Measurements from ENCODE around the gene WDR7.

Gene WDR7

DNA sequence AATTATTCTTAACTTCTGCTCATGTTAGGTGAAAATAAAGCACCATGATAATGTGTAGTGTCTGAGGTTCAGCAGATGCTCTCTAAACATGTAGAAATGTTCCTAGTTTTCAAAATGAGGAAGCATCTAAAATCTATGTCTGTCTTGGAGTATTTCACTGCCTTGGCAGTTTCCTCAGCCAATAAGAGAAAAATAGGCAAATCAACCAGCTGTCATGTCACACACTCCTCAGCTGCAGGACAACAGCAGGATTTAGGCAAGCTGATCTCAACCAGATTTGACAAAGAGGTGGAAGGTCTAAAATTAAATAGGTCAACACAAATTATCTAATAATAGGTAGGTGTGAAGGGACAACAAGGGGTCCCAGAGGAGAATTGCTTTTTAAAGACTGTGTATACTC, 331.6 kb downstream of the WDR7 start:
- ChIA-PET POLR2A (no interaction called here), CTCF (no interaction called here)
- no peak for DNase-seq (ENCODE audit: extremely low spot score)
- TF ChIP-seq, protein P1, sequence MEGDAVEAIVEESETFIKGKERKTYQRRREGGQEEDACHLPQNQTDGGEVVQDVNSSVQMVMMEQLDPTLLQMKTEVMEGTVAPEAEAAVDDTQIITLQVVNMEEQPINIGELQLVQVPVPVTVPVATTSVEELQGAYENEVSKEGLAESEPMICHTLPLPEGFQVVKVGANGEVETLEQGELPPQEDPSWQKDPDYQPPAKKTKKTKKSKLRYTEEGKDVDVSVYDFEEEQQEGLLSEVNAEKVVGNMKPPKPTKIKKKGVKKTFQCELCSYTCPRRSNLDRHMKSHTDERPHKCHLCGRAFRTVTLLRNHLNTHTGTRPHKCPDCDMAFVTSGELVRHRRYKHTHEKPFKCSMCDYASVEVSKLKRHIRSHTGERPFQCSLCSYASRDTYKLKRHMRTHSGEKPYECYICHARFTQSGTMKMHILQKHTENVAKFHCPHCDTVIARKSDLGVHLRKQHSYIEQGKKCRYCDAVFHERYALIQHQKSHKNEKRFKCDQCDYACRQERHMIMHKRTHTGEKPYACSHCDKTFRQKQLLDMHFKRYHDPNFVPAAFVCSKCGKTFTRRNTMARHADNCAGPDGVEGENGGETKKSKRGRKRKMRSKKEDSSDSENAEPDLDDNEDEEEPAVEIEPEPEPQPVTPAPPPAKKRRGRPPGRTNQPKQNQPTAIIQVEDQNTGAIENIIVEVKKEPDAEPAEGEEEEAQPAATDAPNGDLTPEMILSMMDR (IDR thresholded peaks at IDR 0.05; ENCODE audit: control extremely low read depth, extremely low read depth, low read depth, missing control alignments): no peak

- POLR2A ChIA-PET: no interaction called here
- no peak for DNase-seq (ENCODE audit: extremely low spot score)
- CTCF ChIA-PET: no interaction called here
Measured at GRCh38 chr18:56983275-56983992, 332.3 kb downstream of the WDR7 start.

DNA sequence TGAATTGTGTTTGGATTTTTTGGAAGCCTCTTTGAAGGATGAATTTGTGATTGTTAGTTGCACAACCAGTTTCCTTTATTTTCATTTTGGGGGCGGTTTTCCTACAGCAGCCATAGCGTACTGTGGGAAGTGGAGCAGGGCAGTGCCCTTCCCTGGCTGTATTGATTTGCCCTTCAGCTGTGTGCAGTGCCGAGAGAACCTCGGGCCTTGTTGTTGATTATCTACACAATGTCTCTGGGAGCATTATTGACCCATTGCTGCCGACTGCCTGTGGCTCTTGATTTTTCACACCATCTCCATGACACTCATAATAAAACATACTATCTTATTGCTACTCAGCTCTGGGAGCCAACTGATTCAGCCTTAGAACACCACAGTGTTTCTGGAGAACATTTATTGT, 333.6 kb downstream of the WDR7 start:
- TF ChIP-seq, protein P1 (IDR thresholded peaks at IDR 0.05; ENCODE audit: control extremely low read depth, extremely low read depth, low read depth, missing control alignments): no peak
- no peak for DNase-seq (ENCODE audit: extremely low spot score)
- ChIA-PET POLR2A (no interaction called here), CTCF (interaction anchor here (0.9 to 1.3 kb wide), 2 partner anchors 16 to 17 kb away, joined by 3 read pairs; no protein-coding TSS in a partner anchor)

More at GRCh38 chr18:56983275-56983992, 332.3 kb downstream of the WDR7 start:
- TF ChIP-seq, protein P1 (IDR thresholded peaks at IDR 0.05; ENCODE audit: control extremely low read depth, extremely low read depth, low read depth, missing control alignments): no peak

DNA sequence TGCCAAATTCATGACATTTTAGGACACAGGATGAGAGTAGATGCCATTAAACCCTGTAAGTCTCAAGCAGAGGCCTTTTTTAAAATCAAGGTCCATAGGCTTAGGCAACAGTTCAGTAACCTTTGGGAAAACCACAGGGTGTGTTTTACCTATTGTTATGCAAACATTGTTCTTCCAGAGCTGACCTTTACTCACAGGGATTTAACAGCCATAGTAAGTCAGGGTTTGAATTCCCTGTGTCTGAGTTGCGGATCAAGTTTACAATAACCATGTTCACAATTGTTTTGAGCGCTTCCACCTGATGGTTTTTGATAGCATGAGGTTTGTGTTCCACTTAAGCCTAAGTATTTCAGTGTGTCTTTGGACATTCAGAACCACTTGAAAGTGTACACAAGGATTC, 335.7 kb downstream of the WDR7 start:
- POLR2A ChIA-PET: no interaction called here
- CTCF ChIA-PET: interaction anchor here (1.5 to 1.6 kb wide), 2 partner anchors 12 to 14 kb away, joined by 3 to 5 read pairs; no protein-coding TSS in a partner anchor
- TF ChIP-seq, protein P1 (IDR thresholded peaks at IDR 0.05; ENCODE audit: control extremely low read depth, extremely low read depth, low read depth, missing control alignments): no peak
- no peak for DNase-seq (ENCODE audit: extremely low spot score)

DNA sequence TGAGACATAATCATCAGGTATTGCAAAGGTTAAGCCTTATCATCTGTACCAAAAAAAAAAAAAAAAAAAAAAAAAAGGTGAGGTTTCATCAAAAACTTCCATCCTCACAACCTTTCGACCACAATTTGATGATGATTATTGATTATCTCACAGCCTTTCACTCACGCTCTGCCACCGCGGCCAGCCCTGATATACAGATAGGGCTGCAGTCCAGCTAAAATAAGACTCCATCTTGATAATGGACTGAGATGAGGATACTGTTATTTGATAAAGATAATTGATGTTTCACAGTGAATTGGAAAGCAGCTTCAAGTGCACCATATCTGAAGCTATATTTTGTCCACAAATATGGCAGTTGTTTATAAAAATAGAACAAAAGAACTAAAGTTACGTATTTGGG, 336.1 kb downstream of the WDR7 start:
- DNase-seq (ENCODE audit: extremely low spot score): no peak

GRCh38 chr18:56988022-56988421, 336.9 kb downstream of the WDR7 start:
- CTCF ChIA-PET: interaction anchor here (1.5 kb wide), 1 partner anchor 13 kb away, joined by 3 read pairs; no protein-coding TSS in a partner anchor
- TF ChIP-seq, protein P1 (IDR thresholded peaks at IDR 0.05; ENCODE audit: control extremely low read depth, extremely low read depth, low read depth, missing control alignments): no peak
- POLR2A ChIA-PET: no interaction called here
- no peak for DNase-seq (ENCODE audit: extremely low spot score)

More for the DNA sequence above, 336.1 kb downstream of the WDR7 start:
- POLR2A ChIA-PET: no interaction called here
- CTCF ChIA-PET: interaction anchor here (1.5 kb wide), 1 partner anchor 14 kb away, joined by 3 read pairs; no protein-coding TSS in a partner anchor
- TF ChIP-seq, protein P1 (IDR thresholded peaks at IDR 0.05; ENCODE audit: control extremely low read depth, extremely low read depth, low read depth, missing control alignments): no peak
